Measurements from ENCODE around the gene CD209.
"Not testable (repeated sequence)": the region's sequence is repeated elsewhere in the genome, so short reads cannot be mapped to it uniquely, and the experiment has no call there.

The CD209 gene

DNA sequence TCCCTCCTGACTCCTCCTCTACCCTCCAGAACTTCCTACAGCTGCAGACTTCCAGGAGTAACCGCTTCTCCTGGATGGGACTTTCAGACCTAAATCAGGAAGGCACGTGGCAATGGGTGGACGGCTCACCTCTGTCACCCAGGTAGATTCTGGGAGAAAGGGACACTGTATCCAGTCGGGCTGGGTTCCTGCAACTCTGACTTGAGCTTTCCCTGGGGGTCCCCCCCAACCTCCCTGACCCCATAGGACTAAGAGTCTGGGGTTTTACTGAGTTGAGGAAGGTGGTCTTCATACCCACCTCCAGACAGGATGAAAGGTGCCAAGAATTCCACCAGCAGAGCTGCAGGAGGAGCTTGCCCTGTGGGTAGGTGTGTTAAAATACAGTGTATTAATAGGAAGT is 20.2 kb upstream of the CD209 start:
- no peak for DNase-seq (ENCODE audit: low spot score)

DNA sequence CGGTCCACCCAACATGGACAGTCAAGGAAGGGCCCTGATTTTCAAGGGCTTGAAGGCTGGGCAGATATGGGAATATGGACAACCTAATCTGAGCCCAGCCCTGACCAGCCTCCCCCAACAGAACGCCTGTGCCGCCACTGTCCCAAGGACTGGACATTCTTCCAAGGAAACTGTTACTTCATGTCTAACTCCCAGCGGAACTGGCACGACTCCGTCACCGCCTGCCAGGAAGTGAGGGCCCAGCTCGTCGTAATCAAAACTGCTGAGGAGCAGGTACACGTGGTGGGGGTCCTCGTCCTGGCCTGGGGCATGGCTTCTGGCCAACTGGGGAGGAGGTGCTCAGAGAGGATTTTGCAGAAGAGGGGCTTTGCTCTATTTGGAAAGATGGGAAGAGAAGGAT is 19.2 kb upstream of the CD209 start:
- no peak for DNase-seq (ENCODE audit: low spot score)

DNA sequence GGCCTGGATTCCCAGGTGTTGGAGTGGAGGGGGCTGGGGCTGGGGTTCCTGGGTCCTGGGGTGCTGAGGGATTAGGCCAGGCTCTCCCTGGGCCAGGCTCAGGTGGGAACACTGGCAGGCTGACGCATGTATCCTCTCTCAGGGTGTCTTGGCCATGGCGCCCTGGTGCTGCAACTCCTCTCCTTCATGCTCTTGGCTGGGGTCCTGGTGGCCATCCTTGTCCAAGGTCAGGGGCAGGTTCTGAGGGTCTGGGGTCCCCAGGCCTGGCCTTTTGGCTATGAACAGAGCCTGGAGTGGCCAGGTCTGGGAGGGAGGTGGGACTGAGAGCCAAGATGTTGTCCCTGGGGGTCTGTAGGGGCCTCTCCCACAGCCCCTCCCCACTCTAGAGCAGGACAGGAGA is 17.7 kb upstream of the CD209 start:
- DNase-seq (ENCODE audit: low spot score), result not testable (repeated sequence)

DNA sequence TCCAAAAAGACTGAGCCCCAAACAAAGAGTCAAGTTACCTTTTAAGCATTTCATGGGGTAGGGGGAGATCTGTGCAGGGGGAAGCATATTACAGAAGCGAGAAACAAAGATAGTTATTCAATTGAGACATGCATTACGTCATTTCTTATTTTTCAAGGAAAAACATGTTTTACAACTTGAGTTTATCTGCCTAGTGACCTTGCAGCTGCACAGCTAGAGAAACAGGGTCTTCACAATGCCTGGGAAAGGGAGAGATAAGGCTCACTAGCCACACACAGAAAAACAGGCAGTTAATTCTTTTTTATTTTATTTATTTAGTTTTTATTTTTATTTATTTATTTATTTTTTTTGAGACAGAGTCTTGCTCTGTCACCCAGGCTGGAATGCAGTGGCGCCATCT is 16.8 kb upstream of the CD209 start:
- not testable (repeated sequence) for DNase-seq (ENCODE audit: low spot score)

DNA sequence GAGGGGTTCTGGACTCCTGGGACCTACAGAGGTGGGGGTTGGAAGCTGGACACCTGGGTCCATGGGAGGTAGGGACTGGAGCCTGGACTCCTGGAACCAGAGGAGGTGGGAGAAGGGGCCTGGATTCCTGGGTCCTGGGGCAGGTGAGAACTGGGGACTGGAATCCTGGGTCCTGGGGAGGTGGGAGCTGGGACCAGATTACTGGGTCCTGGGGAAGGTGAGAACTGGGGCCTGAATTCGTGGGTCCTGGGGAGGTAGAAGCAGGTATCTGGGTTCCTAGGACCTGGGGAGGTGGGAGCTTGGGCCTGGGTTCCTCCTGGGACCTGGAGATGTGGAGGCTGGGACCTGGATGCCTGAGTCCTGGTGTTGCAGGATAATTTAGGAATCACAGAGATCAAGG is 16.4 kb upstream of the CD209 start:
- no peak for DNase-seq (ENCODE audit: low spot score)

DNA sequence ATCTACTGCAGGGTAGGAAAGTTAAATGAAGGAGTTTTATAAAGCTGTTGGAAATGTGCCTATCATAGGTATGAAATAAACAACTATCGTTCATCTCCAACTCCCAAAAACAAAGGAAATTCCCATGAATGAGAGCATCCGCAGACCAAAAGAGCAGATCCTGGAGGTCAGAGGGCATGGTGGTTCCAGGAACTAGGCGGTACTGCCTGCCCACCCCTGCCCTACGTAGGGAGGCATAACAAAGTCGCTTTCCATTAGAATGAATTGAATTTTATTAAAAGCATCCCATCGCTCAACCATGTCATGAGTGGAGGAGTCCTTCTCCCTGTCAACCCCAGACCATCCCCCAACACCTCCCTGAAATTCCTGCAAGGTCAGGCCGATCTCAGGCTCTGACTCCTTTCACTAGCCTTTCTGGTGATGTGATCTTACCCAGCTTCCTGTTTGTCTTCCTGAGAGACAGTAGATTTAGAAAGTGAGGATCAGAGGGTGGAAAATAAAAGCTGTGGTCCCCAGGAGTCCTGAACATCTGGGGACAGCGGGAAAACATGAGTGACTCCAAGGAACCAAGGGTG is 15.5 kb upstream of the CD209 start, which contains the start of gene CLEC4M:
Gene CLEC4M (plus strand): TSS at position 525 of the 575 bp plus-strand sequence. CDS start 24 bp downstream, at position 549.
- no peak for DNase-seq (ENCODE audit: low spot score)

DNA sequence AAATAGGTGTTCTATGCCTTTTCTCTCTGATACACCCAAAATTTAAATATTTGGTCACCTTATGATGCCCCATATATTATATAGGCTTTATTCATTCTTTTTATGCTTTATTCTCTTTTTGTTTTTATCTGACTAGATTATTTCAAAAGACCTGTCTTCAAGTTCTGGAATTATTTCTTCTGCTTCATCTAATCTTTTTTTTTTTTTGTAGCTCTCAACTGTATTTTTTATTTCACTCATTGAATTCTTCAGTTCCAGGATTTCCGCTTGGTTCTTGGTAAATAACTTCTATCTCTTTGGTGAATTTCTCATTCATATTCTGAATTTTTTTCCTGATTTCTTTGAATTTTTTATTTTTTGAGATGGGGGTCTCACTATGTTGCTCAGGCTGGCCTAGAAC is 11.8 kb upstream of the CD209 start:
- DNase-seq (ENCODE audit: low spot score), result no peak

DNA sequence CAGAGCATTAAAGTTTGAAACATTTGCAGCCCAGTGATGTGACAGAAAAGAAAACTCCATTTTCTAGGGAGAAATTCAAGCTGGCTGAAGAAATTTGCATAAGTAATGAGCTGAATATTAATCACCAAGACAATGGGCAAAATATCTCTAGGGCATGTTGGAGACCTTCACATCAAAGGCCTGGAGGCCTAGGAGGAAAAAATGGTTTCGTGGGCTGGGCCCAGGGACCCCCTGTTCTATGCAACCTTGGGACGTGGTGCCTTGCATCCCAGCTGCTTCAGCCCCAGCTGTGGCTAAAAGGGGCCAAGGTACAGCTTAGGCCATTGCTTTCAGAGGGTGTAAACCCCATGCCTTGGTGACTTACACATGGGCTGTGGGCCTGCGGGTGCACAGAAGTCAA is 10.0 kb upstream of the CD209 start:
- DNase-seq (ENCODE audit: low spot score), result no peak

DNA sequence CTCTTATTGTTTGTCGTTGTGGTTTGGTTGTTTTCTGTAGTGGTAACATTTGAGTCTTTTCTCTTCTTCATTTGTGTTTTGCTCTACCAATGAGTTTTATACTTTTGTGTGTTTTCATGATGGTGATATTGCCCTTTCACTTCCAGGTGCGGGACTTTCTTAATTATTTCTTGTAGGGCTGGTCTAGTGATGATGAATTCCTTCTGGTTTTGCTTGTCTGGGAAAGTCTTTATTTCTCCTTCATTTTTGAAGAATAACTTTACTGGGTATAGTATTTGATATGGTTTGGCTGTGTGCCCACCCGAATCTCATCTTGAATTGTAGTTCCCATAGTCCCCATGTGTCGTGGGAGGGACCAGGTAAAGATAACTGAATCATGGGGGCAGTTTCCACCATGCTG is 8.9 kb upstream of the CD209 start:
- no peak for DNase-seq (ENCODE audit: low spot score)

DNA sequence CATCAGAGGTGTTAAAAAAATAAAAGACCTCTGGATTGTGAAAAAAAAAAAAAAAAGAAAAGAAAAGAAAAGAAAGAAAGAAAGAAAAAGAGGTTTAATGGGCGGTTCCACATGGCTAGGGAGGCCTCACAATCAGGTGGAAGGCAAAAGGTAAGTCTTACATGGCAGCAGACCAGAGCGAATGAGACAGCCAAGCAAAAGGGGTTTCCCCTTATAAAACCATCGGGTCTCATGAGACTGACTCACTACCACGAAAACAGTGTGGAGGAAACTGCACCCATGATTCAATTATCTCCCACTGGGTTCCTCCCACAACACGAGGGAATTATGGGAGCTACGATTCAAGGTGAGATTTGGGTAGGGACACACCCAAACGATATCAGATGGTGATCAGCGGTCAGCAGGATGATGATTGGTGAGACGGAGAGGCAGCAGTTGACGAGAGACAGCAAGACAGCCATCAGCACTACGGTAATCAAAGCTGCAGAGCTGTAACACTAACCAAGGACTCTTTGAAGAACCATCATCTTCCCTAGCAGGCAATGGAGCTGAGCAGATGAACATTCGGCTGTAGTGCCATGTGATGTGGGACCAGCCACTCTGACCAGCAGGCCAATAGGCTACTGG is 3.9 kb upstream of the CD209 start:
- DNase-seq (ENCODE audit: low spot score), result no peak

DNA sequence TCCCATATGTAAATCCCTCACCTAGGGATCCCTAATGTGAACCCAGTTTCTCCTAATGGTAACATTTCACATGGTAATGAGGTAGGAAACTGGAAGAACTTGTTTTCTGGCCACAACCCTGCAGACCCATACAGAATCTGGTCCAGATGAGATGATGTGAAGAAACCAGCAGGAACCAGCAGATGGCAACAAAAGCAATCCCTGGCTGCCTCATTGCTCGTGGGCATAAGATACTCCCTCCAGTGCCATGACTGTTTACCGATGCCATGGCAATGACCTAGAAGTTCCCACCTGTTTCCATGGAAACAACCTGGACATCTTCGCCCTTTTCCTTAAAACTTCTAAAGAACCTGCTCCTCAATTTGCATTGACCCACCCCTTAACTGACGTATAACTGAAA is 1.4 kb upstream of the CD209 start:
- DNase-seq (ENCODE audit: low spot score), result no peak

DNA sequence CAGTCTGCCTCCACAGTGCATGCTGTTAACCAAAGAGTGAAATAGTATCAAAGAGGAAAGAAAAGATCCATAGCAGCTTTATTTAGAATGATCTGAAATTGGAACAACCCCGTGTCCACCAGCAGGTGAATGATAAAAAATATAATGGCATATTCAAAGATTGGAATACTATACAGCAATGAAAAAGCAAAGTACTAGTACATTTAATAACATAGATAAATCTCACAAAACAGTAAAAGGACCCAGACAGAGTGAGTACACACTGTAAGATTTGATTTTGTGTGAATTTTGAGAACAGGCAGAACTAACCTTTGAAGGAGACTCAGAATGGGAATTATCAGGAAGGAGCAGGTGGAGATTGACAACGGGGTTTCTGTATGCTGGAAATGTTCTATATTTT is 837 bp upstream of the CD209 start:
- DNase-seq (ENCODE audit: low spot score), result no peak

DNA sequence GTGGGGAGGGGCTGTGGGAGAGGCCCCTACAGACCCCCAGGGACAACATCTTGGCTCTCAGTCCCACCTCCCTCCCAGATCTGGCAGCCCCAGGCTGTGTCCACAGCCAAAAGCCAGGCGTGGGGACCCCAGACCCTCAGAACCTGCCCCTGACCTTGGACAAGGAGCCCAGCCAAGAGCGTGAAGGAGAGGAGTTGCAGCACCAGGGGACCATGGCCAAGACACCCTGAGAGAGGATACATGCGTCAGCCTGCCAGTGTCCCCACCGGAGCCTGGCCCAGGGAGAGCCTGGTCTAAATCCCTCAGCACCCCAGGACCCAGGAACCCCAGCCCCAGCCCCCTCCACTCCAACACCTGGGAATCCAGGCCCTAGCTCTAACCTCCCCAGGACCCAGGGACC is 1.0 kb downstream of the CD209 start:
- DNase-seq (ENCODE audit: low spot score), result not testable (repeated sequence)

DNA sequence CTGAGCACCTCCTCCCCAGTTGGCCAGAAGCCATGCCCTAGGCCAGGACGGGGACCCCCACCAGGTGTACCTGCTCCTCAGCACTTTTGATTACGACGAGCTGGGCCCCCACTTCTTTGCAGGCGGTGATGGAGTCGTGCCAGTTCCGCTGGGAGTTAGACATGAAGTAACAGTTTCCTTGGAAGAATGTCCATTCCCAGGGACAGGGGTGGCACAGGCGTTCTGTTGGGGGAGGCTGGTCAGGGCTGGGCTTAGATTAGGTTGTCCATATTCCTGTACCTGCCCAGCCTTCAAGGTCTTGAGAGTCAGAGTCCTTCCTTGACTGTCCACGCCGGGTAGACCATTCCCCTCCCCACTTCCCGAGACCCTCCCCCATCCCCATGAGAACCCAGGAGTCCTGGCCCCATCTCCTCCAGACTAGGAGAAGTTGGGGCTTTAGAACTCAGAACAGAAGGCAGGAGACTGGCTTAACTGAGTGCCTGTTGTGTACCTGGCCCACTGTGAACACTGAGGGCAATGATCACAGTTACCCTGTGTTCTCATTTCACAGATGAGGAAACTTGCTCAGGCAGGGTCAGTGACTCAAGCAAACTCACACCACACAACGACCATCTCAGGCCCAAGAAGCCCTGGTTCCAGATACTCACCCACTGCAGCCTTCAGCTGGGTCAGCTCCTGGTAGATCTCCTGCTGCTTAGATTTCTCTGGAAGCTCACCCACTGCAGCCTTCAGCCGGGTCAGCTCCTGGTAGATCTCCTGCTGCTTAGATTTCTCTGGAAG is 2.3 kb downstream of the CD209 start:
- DNase-seq (ENCODE audit: low spot score), result no peak

DNA sequence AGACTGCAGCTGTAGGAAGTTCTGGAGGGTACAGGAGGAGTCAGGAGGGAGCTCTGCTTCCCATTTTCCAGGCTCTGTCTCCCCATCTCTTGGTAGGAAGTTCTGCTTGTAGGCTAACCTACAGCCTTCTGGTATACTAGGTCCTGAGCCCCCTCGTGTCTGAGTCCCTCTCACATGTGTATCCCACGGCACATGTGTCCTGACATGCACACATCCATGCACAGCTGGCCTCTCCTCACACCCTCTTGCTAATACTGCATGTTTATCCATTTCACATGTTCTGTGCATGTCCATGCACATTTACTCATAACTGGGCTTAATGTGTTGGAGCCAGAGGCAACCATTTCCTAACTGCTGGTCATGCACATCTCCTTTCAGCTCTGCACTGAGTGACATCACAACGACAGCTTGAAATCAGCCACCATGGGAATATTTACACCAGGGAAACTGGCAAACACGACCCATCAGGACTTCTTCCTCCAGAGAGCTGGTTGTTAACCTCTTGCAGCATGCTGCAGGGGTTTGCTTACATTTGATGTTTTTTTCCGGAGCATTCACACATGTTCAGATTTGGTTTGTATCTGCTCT is 3.0 kb downstream of the CD209 start:
- DNase-seq (ENCODE audit: low spot score), result no peak

DNA sequence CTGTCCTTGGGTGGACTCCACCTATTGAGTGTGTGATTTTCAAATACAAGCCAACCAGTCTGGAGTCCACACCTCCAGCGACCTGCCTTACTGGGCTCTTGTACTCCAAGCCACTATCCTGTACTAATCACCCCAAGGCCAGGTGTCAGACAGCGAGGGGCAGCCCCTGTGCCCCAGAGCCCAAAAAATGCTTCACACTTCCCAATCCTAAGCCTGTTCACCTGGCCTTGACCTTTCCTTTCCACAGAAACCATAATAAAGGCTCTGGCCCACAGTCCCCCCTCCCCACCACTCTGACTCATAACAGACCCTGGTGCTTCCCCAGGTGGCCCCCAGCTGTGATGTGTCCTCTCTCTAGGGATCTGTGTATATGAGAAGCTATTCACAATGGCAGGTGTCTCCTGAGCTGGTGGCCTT is 3.9 kb downstream of the CD209 start:
- DNase-seq (ENCODE audit: low spot score), result no peak

DNA sequence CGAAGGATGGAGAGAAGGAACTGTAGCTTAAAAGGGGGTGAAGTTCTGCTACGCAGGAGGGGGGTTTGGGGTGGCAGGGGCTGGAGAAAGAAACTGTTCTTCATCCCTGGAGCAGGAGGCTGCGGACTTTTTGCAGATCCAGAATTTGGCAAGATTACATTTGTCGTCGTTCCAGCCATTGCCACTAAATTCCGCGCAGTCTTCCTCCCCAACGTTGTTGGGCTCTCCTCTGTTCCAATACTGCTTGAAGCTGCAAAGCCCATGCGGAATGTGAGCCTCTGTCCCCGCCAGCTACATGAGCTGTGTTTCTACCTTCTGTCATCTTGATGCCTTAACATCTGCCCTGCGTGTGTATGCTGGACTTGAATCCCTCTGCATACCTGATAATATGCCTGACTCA is 4.3 kb downstream of the CD209 start:
- no peak for DNase-seq (ENCODE audit: low spot score)

DNA sequence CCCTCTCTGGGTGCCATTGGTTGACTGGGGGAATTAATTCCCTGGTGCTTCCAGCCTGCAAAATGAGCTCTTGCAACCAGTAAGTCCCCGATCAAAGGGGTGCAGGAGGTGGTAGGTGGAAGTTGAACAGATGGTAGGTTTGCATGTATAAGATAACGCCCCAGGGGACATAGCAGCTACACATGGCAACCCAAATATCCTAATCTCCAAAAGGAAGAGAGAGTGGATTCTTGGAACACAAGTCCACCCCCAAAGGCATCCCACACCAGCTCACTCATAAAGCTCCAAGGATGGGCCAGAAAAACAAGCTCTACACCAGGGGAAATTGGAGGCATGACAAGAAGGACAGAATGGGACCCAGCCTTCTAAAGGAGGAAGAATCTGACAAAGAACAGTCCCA is 4.8 kb downstream of the CD209 start:
- no peak for DNase-seq (ENCODE audit: low spot score)

DNA sequence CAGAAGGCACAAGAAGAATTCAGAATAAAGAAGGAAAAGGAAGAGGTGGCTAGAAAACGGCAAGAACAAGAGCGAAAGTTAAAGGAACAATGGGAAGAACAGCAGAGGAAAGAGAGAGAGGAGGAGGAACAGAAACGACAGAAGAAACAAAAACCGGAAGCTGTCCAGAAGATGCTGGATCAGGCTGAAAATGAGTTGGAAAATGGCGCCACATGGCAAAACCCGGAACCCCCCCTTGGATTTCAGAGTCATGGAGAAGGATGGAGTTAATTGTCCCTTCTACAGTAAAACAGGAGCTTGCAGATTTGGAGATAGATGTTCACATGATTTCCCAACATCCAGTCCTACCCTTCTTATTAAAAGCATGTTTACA is 6.7 kb downstream of the CD209 start:
- no peak for DNase-seq (ENCODE audit: low spot score)

DNA sequence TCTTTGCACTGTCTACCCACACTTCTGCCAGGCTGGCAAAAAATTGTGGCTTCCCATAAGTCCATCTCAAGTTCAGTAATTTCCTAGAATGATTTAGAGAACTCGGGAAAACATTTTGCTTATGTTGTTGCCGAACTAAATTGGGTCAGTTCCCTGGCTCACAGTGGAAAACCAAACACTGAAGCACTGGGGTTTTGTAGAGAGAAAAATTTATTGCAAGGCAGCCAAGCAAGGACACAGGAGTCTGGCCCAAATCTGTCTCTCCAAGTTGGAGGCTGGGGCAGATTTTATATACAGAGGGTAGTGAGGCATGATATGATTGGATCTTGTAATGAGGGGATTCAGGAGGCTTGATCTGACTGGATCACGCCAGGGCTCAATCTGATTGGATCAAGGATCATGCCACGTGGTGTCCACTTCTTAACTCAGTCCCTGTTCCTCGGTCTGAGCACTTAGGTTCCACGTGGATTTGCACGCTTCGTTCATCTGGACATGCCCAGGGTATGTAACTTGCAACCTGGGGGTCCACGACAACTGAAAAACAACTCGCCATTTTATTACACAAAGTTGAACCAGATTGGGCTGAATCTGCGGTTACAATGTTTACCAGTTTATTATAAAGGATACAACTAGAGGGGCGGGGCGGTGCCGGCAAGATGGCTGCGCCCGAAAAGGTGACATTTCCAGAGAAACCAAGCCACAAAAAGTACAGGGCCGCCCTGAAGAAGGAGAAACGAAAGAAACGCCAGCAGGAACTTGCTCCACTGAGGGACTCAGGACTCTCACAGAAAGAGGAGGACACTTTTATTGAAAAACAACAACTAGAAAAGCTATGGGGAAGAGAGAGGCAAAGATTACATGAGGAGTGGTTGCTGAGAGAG is 7.3 kb downstream of the CD209 start:
- DNase-seq (ENCODE audit: low spot score), result no peak

DNA sequence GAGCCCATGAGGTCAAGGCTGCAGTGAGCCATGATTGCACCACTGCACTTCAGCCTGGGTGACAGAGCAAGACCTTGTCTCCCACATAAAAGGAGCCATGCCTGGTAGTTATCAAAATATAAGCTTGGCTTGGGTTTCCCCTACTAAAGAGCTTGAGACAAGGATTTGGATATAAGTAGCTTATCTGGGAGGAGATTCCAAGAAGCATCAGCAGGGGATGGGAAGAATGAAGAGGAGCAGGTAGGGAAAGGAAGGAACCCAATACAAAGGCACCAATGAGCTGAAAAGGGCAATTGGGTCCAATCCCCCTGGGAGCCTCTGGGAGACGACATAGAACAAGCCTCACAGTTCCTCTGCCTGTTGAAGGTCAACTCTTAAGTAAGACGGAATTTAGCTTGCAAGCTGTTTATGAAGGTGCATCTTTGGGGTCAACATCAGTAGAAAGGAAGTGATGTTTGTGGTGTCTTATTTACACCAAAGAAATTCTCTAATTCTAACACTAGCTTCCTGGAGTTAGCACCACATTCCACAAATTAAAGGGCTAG is 8.1 kb downstream of the CD209 start:
- DNase-seq (ENCODE audit: low spot score), result no peak

DNA sequence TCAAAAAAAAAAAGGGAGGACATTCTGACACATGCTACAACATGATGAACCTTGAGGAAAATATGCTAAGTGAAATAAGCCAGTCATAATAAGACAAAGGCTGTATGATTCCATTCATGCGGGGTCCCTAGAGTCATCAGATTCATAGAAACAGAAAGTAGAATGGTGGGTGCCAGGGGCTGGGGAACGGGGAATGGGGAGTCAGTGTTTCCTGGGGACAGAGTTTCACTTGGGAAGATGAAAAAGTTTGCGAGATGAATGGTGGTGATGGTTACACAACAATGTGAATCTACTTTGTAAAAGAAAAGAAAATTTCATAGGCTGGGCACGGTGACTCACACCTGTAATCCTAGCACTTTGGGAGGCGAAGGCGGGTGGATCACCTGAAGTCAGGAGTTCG is 9.3 kb downstream of the CD209 start:
- no peak for DNase-seq (ENCODE audit: low spot score)

Data from COLO829 (cell line).